HepG2 (cell line): ENCODE results near the gene LBR.

Source experiments
- CEBPZ ChIP-seq: IDR thresholded peaks from 2 replicates; pipeline ENCODE4 v1.6.1; 2012; ENCODE audit warnings: low read length, improper control_type of control experiment
- CREM ChIP-seq, 2 experiments: sonication (generic) in 1 of 2; formaldehyde crosslinking in 1 of 2; IDR thresholded peaks; 2 replicates each; pipeline versions ENCODE4 v1.4.0 to v1.6.1; 2016 to 2020; ENCODE audit warnings: antibody characterized with exemption in 1 of 2, mild to moderate bottlenecking in 1 of 2, missing genetic modification reagents in 1 of 2
- CTCF ChIP-seq: sonication (generic); formaldehyde crosslinking; IDR thresholded peaks from 2 replicates; pipeline ENCODE4 v1.5.0; 2020; ENCODE audit warnings: mild to moderate bottlenecking, missing genetic modification reagents, moderate library complexity
- HBP1 ChIP-seq: IDR thresholded peaks from 2 replicates; pipeline ENCODE4 v1.6.1; 2016; ENCODE audit warnings: low read depth, control low read depth
- PHF8 ChIP-seq: sonication (generic); formaldehyde crosslinking; IDR thresholded peaks from 2 replicates; pipeline ENCODE4 v1.5.0; 2020; ENCODE audit warnings: missing genetic modification reagents
- POLR2AphosphoS5 ChIP-seq: IDR thresholded peaks from 2 replicates; pipeline ENCODE4 v1.6.1; 2012; ENCODE audit warnings: low read depth, low read length
- REXO4 ChIP-seq: sonication (generic); formaldehyde crosslinking; IDR thresholded peaks from 2 replicates; pipeline ENCODE4 v1.8.0; 2022; ENCODE audit warnings: missing genetic modification reagents, mild to moderate bottlenecking, borderline replicate concordance
- ZMAT5 ChIP-seq: sonication (generic); formaldehyde crosslinking; IDR thresholded peaks from 2 replicates; pipeline ENCODE4 v1.5.0; 2020; ENCODE audit warnings: mild to moderate bottlenecking, low read depth, missing genetic modification reagents, borderline replicate concordance
- ZNF142 ChIP-seq: sonication (generic); formaldehyde crosslinking; IDR thresholded peaks from 2 replicates; pipeline ENCODE4 v1.4.0; 2020; ENCODE audit warnings: missing genetic modification reagents
- ZNF468 ChIP-seq: sonication (generic); formaldehyde crosslinking; IDR thresholded peaks from 2 replicates; pipeline ENCODE4 v1.8.0; 2022; ENCODE audit warnings: mild to moderate bottlenecking, moderate library complexity, missing genetic modification reagents
- TF ChIP-seq, protein P1 (sequence below): sonication (generic); formaldehyde crosslinking; conservative IDR thresholded peaks from 2 replicates; pipeline ENCODE4 v1.4.0; 2020; ENCODE audit warnings: missing genetic modification reagents

DNA sequence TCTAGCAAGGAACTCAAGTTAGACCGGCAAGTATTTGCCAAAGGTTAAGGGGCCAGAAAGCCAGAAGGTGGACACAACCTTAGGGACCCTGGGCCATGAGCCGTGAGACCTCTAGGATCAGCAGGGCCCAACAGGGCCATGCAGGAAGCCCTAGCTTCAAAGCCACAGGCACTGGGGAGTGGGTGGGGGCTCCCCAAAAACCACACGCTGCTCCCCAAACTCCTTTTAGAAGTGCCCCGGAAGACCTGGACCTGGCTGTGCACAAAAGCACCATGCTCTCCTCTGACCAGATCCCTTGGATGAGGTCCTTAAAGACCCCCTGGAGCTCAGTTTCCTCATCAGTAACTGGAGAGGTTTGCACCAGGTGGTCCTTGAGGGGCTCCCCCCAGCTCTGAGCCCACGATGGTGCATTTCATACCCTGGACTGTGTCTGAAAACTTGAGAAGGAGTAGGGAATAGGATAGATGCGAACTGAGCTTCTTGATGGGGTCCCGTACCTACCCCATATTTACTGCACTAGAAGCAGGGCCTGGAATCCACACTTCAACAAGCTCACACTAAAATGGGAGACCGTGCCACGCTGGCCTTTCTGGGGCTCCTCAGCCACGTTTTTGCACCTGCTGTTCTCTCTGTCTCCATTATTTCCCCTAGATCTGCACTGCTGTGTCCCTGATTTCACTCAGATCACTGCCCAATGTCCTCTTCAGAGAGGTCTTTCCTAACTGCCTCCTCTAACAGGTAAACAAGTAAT is 40.6 kb upstream of the LBR start:
- TF ChIP-seq ZMAT5 (CRISPR knock-in tag) (no peak), REXO4 (CRISPR knock-in tag) (no peak), ZNF468 (CRISPR knock-in tag) (no peak), CTCF (CRISPR knock-in tag) (no peak), CREM (IDR thresholded peaks at IDR 0.05) (no peak), CREM (CRISPR knock-in tag; IDR thresholded peaks at IDR 0.05) (no peak), CEBPZ (no peak), ZNF142 (CRISPR knock-in tag) (no peak), POLR2AphosphoS5 (no peak), HBP1 (CRISPR knock-in tag) (no peak), PHF8 (CRISPR knock-in tag) (no peak)
- TF ChIP-seq, protein P1, sequence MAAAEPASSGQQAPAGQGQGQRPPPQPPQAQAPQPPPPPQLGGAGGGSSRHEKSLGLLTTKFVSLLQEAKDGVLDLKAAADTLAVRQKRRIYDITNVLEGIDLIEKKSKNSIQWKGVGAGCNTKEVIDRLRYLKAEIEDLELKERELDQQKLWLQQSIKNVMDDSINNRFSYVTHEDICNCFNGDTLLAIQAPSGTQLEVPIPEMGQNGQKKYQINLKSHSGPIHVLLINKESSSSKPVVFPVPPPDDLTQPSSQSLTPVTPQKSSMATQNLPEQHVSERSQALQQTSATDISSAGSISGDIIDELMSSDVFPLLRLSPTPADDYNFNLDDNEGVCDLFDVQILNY (CRISPR knock-in tag) = no peak
